ENCODE measurements around the gene DUSP23.

DNA sequence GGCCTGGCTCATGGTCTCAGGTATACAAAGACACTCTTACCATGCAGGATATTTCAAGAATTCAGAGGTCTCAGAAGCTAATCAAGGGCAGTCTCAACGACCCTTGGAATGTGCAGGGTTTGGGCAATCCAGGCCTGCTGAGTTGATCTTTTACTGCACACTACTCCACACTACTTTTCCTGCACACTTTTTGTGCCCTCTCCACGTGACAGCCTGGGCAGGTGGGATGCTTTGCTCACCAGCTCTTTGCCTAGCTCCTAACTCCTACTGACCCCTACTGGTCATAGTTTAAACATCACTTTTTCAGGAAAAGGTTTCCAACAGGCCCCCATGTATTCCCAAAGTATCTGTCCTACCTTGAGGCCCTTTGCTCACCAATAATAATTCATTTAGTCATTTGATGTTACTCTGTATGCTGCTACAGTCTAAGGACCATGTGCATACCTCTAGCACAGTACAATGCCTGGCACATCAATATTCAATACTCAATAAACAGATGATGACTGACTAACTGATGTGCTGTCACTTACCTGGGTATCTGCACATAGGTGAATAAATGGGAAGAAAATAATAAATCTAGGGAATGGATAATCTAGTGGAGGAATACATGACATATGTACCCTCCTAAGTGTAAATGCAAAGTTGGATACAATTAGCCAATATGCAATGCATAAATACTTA, 9.6 kb downstream of the DUSP23 start:
- TF ChIP-seq, protein P1, sequence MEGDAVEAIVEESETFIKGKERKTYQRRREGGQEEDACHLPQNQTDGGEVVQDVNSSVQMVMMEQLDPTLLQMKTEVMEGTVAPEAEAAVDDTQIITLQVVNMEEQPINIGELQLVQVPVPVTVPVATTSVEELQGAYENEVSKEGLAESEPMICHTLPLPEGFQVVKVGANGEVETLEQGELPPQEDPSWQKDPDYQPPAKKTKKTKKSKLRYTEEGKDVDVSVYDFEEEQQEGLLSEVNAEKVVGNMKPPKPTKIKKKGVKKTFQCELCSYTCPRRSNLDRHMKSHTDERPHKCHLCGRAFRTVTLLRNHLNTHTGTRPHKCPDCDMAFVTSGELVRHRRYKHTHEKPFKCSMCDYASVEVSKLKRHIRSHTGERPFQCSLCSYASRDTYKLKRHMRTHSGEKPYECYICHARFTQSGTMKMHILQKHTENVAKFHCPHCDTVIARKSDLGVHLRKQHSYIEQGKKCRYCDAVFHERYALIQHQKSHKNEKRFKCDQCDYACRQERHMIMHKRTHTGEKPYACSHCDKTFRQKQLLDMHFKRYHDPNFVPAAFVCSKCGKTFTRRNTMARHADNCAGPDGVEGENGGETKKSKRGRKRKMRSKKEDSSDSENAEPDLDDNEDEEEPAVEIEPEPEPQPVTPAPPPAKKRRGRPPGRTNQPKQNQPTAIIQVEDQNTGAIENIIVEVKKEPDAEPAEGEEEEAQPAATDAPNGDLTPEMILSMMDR (IDR thresholded peaks at IDR 0.05), result peak in 3 of 4 experiments; percentile 30 to 43 (median 42)
- TF ChIP-seq POLR2AphosphoS5 (IDR thresholded peaks at IDR 0.05) (no peak), POLR2A (IDR thresholded peaks at IDR 0.05) (no peak)
